SK-N-SH (cell line): ENCODE data around the gene CYP27C1. TPM values are rescaled to one million over a fixed set of nuclear protein-coding genes. Genes with fewer than 3 reads are reported as not detected.

Experiments
- CTCF ChIA-PET: fragments of 300-600, 350-600 bp; formaldehyde crosslinking; extraction: SDS; loops from one replicate; lab custom pipeline; 2021; lab: Yijun Ruan, JAX
- POLR2A ChIA-PET: fragments of 350-600 bp; sonication (Branson Sonifier 250); formaldehyde crosslinking; extraction: SDS; loops from one replicate; lab custom pipeline; 2020; ENCODE audit warnings: antibody characterized with exemption, inconsistent platforms; lab: Yijun Ruan, JAX
- DNase-seq: peaks from one replicate; pipeline ENCODE4 v3.0.0; 2012
- H2AFZ ChIP-seq: fragments of 200-600 bp; sonication (generic); 2 replicates; pipeline ENCODE4 v1.8.1; 2016; ENCODE audit warnings: antibody characterized with exemption, mild to moderate bottlenecking, low read depth
- H3F3A ChIP-seq: fragments of 200-600 bp; sonication (generic); replicated peaks from 2 replicates; pipeline ENCODE3; 2016; ENCODE audit warnings: antibody characterized with exemption, mild to moderate bottlenecking; ENCODE audit not compliant: insufficient read depth
- H3K27ac ChIP-seq, 2 experiments: fragments of 200-500 bp in 1 of 2; fragments of 200-600 bp in 1 of 2; sonication (Bioruptor generic) in 1 of 2; sonication (generic), shearing (Covaris generic) in 1 of 2; 2 replicates each; pipeline versions ENCODE4 v1.5.1 to v1.6.1; 2014 to 2016; ENCODE audit warnings: low read depth in 2 of 2, inconsistent platforms in 1 of 2, low read length in 1 of 2, mild to moderate bottlenecking in 1 of 2, mixed read lengths in 1 of 2
- H3K27me3 ChIP-seq: fragments of 200-600 bp; sonication (generic), shearing (Covaris generic); 2 replicates; pipeline ENCODE4 v1.6.1; 2016; ENCODE audit warnings: mixed run types; ENCODE audit not compliant: insufficient read depth
- H3K36me3 ChIP-seq, 2 experiments: fragments of 200-500 bp in 1 of 2; fragments of 200-600 bp in 1 of 2; sonication (Bioruptor generic) in 1 of 2; sonication (generic) in 1 of 2; replicated peaks in 1 of 2; 2 replicates each; pipeline versions ENCODE3 to v1.5.1; 2014 to 2016; ENCODE audit warnings: low read length in 1 of 2, mild to moderate bottlenecking in 1 of 2; ENCODE audit not compliant: insufficient read depth in 2 of 2, control insufficient read depth in 1 of 2
- H3K4me1 ChIP-seq, 2 experiments: fragments of 200-500 bp in 1 of 2; fragments of 200-600 bp in 1 of 2; sonication (Bioruptor generic) in 1 of 2; sonication (generic), shearing (Covaris generic) in 1 of 2; 2 replicates each; pipeline versions ENCODE4 v1.5.1 to v1.6.1; 2014 to 2016; ENCODE audit warnings: low read depth in 1 of 2, low read length in 1 of 2, mixed run types in 1 of 2; ENCODE audit not compliant: insufficient read depth in 2 of 2, control insufficient read depth in 1 of 2
- H3K4me2 ChIP-seq: fragments of 200-600 bp; sonication (generic), shearing (Covaris generic); 2 replicates; pipeline ENCODE4 v1.6.1; 2017; ENCODE audit warnings: mixed run types
- H3K4me3 ChIP-seq, 2 experiments: fragments of 200-500 bp in 1 of 2; fragments of 200-600 bp in 1 of 2; sonication (Bioruptor generic) in 1 of 2; sonication (generic), shearing (Covaris generic) in 1 of 2; 2 replicates each; pipeline versions ENCODE4 v1.5.1 to v1.8.1; 2014 to 2016; ENCODE audit warnings: low read depth in 2 of 2, inconsistent platforms in 1 of 2, low read length in 1 of 2, mild to moderate bottlenecking in 1 of 2, mixed read lengths in 1 of 2, moderate library complexity in 1 of 2
- H3K79me2 ChIP-seq: fragments of 200-600 bp; sonication (generic); 2 replicates; pipeline ENCODE4 v1.8.1; 2017; ENCODE audit warnings: mild to moderate bottlenecking; ENCODE audit not compliant: insufficient read depth
- H3K9ac ChIP-seq: fragments of 200-600 bp; sonication (generic); 2 replicates; pipeline ENCODE4 v1.6.1; 2017; ENCODE audit warnings: mixed run types
- H3K9me2 ChIP-seq: fragments of 200-600 bp; sonication (generic); 2 replicates; pipeline ENCODE4 v1.6.1; 2017; ENCODE audit warnings: mixed run types
- H3K9me3 ChIP-seq: fragments of 200-600 bp; sonication (generic); 2 replicates; pipeline ENCODE4 v1.6.1; 2017; ENCODE audit warnings: mixed run types, mild to moderate bottlenecking, moderate library complexity
- H4K20me1 ChIP-seq: fragments of 200-600 bp; sonication (generic); 2 replicates; pipeline ENCODE4 v1.6.1; 2017; ENCODE audit warnings: mild to moderate bottlenecking, mixed run types; ENCODE audit not compliant: insufficient read depth
- CTCF ChIP-seq: fragments of 200-600 bp; sonication (generic); IDR thresholded peaks from 2 replicates; pipeline ENCODE4 v1.6.1; 2017; ENCODE audit warnings: antibody characterized with exemption, mild to moderate bottlenecking, moderate library complexity
- EP300 ChIP-seq, 2 experiments: IDR thresholded peaks; 2 replicates each; pipeline versions ENCODE4 v1.4.0 to v1.6.1; 2012; ENCODE audit warnings: borderline replicate concordance in 1 of 2, low read depth in 1 of 2, low read length in 1 of 2
- FOSL2 ChIP-seq: IDR thresholded peaks from 2 replicates; pipeline ENCODE4 v1.4.0; 2012; ENCODE audit warnings: low read depth, mild to moderate bottlenecking, moderate library complexity, borderline replicate concordance
- FOXJ3 ChIP-seq: sonication (generic); formaldehyde crosslinking; IDR thresholded peaks from 2 replicates; pipeline ENCODE4 v1.5.1; 2020; ENCODE audit warnings: mild to moderate bottlenecking, missing genetic modification reagents
- FOXM1 ChIP-seq: IDR thresholded peaks from 2 replicates; pipeline ENCODE4 v1.4.0; 2012; ENCODE audit warnings: low read depth, mild to moderate bottlenecking
- GABPA ChIP-seq: IDR thresholded peaks from 2 replicates; pipeline ENCODE4 v1.4.0; 2012; ENCODE audit warnings: low read depth, mild to moderate bottlenecking
- GATA2 ChIP-seq: sonication (generic); formaldehyde crosslinking; IDR thresholded peaks from 2 replicates; pipeline ENCODE4 v1.5.0; 2020; ENCODE audit warnings: mild to moderate bottlenecking, missing genetic modification reagents
- JUND ChIP-seq: IDR thresholded peaks from 2 replicates; pipeline ENCODE4 v1.4.0; 2012
- MXI1 ChIP-seq: IDR thresholded peaks from 2 replicates; pipeline ENCODE4 v1.6.1; 2012; ENCODE audit warnings: mild to moderate bottlenecking, low read depth, low read length, improper control_type of control experiment
- POLR2AphosphoS5 ChIP-seq: IDR thresholded peaks from 2 replicates; pipeline ENCODE4 v1.6.1; 2012; ENCODE audit warnings: low read depth, low read length
- RCOR1 ChIP-seq: fragments of 150-350 bp; IDR thresholded peaks from 2 replicates; pipeline ENCODE4 v1.6.1; 2017; ENCODE audit warnings: antibody characterized with exemption, low read length
- RFX5 ChIP-seq: IDR thresholded peaks from 2 replicates; pipeline ENCODE4 v1.6.1; 2012; ENCODE audit warnings: mild to moderate bottlenecking, improper control_type of control experiment, low read length
- SIN3A ChIP-seq: IDR thresholded peaks from 2 replicates; pipeline ENCODE4 v1.6.1; 2012; ENCODE audit warnings: low read depth, mild to moderate bottlenecking, low read length, moderate library complexity, borderline replicate concordance
- TCF12 ChIP-seq: IDR thresholded peaks from 2 replicates; pipeline ENCODE4 v1.4.0; 2012
- TEAD4 ChIP-seq: IDR thresholded peaks from 2 replicates; pipeline ENCODE4 v1.4.0; 2012; ENCODE audit warnings: mild to moderate bottlenecking, borderline replicate concordance; ENCODE audit not compliant: insufficient read depth
- ZBTB33 ChIP-seq: IDR thresholded peaks from 2 replicates; pipeline ENCODE4 v1.4.0; 2012; ENCODE audit warnings: low read depth, borderline replicate concordance
- WGBS: methylation state at CpG from one replicate; pipeline ENCODE4 v1.1.6; 2017; ENCODE audit warnings: low lambda C conversion rate; 5-methylcytosine and 5-hydroxymethylcytosine counted together
- polyA plus RNA-seq, 3 experiments: library from polyadenylated mRNA; depleted of rRNA; stranded (reverse); fragments of >200 nt; gene quantifications; 2 replicates each; pipeline ENCODE4 v1.2.3, GENCODE V29; 2012
- TF ChIP-seq, protein P1 (sequence below): IDR thresholded peaks from 2 replicates; pipeline ENCODE4 v1.4.0; 2012; ENCODE audit warnings: low read depth

The CYP27C1 gene
- polyA plus RNA-seq, 1 of the 3 experiments (the other 2 are of a cell fraction): not detected

GRCh38 chr2:127201452-127201851, 18.6 kb downstream of the CYP27C1 start:
- POLR2A ChIA-PET: no interaction called here
- TF ChIP-seq RCOR1 (no peak), FOXM1 (no peak), EP300 (IDR thresholded peaks at IDR 0.05; ENCODE audit: borderline replicate concordance in 1 of 2, low read depth in 1 of 2, low read length in 1 of 2) (no peak), CTCF (no peak), MXI1 (no peak), TEAD4 (no peak), FOSL2 (no peak), GATA2 (CRISPR knock-in tag) (no peak), TCF12 (no peak), FOXJ3 (CRISPR knock-in tag) (no peak), RFX5 (no peak), GABPA (no peak)
- TF ChIP-seq, protein P1, sequence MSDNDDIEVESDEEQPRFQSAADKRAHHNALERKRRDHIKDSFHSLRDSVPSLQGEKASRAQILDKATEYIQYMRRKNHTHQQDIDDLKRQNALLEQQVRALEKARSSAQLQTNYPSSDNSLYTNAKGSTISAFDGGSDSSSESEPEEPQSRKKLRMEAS: no peak
- TF ChIP-seq, all 33 proteins: peak for 0
- Histone ChIP-seq H4K20me1 (no peaks in the 10 kb centered on the region), H3K79me2 (no peaks in the 10 kb centered on the region), H3K4me2 (no peak overlapping the region), H2AFZ (no peak overlapping the region), H3K9me3 (no peaks in the 10 kb centered on the region), H3K36me3 (no peaks in the 10 kb centered on the region), H3F3A (no peaks in the 10 kb centered on the region), H3K27ac (no peak overlapping the region), H3K9me2 (no peaks in the 10 kb centered on the region), H3K4me1 (no peaks in the 10 kb centered on the region; a peak in 1 of 4 replicates), H3K27me3 (no peaks in the 10 kb centered on the region; the same call in 1 of the 2 replicates), H3K4me3 (no peak overlapping the region), H3K9ac (no peak overlapping the region)
- DNase-seq: no peak
- CTCF ChIA-PET: interaction anchor here (0.6 kb wide), 1 partner anchor 214 kb away, joined by 3 read pairs; no protein-coding TSS in a partner anchor
- WGBS: 58% methylated on average over 5 of the region's 5 CpGs

DNA sequence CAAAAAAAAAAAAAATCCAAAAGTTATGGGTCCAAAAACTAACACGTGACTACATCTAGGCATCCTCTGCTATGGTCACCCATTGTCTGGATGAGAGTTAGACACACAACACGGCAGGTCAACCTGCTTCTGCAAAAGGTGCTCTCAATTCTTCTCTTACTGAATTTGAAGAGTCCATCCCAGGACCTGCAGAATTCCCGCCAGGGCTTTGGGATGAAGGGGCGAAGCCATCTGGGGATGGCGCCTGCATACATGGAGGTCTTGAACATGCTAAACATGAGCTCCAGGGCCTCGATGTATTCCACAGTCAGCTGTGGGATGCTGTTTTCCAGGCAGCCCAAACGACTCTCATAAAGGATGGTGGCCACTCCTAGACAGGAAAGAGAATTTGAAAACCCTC, 19.1 kb downstream of the CYP27C1 start:
- no peak overlapping the region for H3K9ac ChIP-seq
- H3K4me1 ChIP-seq: no peaks in the 10 kb centered on the region; a peak in 1 of 4 replicates
- H3K27ac ChIP-seq: no peak overlapping the region
- no peak for TF ChIP-seq JUND
- no peak for TF ChIP-seq SIN3A
- no peak for TF ChIP-seq ZBTB33
- TF ChIP-seq, protein P1: no peak
- TF ChIP-seq POLR2AphosphoS5: no peak
- no peak overlapping the region for H3K4me3 ChIP-seq
- no peaks in the 10 kb centered on the region for H3K36me3 ChIP-seq
- no peaks in the 10 kb centered on the region for H4K20me1 ChIP-seq
- DNase-seq: no peak
- no peaks in the 10 kb centered on the region for H3K9me2 ChIP-seq
- POLR2A ChIA-PET: no interaction called here
- H3K27me3 ChIP-seq: no peaks in the 10 kb centered on the region; the same call in 1 of the 2 replicates
- no peak overlapping the region for H2AFZ ChIP-seq
- H3F3A ChIP-seq: no peaks in the 10 kb centered on the region
- WGBS: 62% methylated on average over 5 of the region's 7 CpGs
- no peaks in the 10 kb centered on the region for H3K9me3 ChIP-seq
- no peak overlapping the region for H3K4me2 ChIP-seq
- CTCF ChIA-PET: no interaction called here
- H3K79me2 ChIP-seq: no peaks in the 10 kb centered on the region
